Peyer's patch (tissue), 4 donors: Measurements from ENCODE around the gene LSM4. TPM values are rescaled to one million over a fixed set of nuclear protein-coding genes. Genes with fewer than 3 reads are reported as not detected.

Experiments
- DNase-seq, 3 donors: peaks; one replicate each; pipeline ENCODE4 v3.0.0-alpha.2; 2017 to 2019
- H3K27ac ChIP-seq, 4 donors: fragments of 200-600 bp; sonication (generic); one replicate each; pipeline ENCODE4 v1.5.1; 2016 to 2019
- H3K27me3 ChIP-seq, 2 donors: fragments of 200-600 bp; sonication (generic); one replicate each; pipeline ENCODE4 v1.5.1; 2019
- H3K36me3 ChIP-seq, 3 donors: fragments of 200-600 bp; sonication (generic); one replicate each; pipeline ENCODE4 v1.5.1; 2016 to 2019
- H3K4me1 ChIP-seq, 4 donors: fragments of 200-600 bp; sonication (generic); one replicate each; pipeline ENCODE4 v1.5.1; 2016 to 2019
- H3K4me3 ChIP-seq, 4 donors: fragments of 200-600 bp; sonication (generic); 1 replicate in 3 of 4; 2 replicates in 1 of 4; pipeline ENCODE4 v1.5.1; 2016 to 2019; ENCODE audit warnings: mild to moderate bottlenecking in 1 of 4
- H3K9me3 ChIP-seq, 4 donors: fragments of 200-600 bp; sonication (generic); one replicate each; pipeline ENCODE4 v1.5.1; 2016 to 2019; ENCODE audit warnings: mild to moderate bottlenecking in 1 of 4
- POLR2A ChIP-seq, 2 donors: fragments of 450-650 bp; IDR thresholded peaks; one replicate each; pipeline ENCODE4 v1.5.1; 2017; ENCODE audit warnings: antibody characterized with exemption in 2 of 2, mild to moderate bottlenecking in 2 of 2, moderate library complexity in 2 of 2
- total RNA-seq, 4 donors: library from RNA; depleted of rRNA; stranded (reverse); fragments of >200 nt; gene quantifications; one replicate each; pipeline ENCODE4 v1.1.0, GENCODE V29; 2016
- TF ChIP-seq, protein P1 (sequence below), 6 experiments: fragments of 450-650 bp in 4 of 6; fragments of 200-600 bp in 2 of 6; sonication (generic) in 1 of 6; IDR thresholded peaks; one replicate each; pipeline ENCODE4 v1.5.1; 2017 to 2019; ENCODE audit warnings: antibody characterized with exemption in 6 of 6, mild to moderate bottlenecking in 3 of 6, moderate library complexity in 1 of 6

LSM4 gene
- total RNA-seq, 4 donors from 2014 or later = 102 to 193 (median 178) TPM

DNA sequence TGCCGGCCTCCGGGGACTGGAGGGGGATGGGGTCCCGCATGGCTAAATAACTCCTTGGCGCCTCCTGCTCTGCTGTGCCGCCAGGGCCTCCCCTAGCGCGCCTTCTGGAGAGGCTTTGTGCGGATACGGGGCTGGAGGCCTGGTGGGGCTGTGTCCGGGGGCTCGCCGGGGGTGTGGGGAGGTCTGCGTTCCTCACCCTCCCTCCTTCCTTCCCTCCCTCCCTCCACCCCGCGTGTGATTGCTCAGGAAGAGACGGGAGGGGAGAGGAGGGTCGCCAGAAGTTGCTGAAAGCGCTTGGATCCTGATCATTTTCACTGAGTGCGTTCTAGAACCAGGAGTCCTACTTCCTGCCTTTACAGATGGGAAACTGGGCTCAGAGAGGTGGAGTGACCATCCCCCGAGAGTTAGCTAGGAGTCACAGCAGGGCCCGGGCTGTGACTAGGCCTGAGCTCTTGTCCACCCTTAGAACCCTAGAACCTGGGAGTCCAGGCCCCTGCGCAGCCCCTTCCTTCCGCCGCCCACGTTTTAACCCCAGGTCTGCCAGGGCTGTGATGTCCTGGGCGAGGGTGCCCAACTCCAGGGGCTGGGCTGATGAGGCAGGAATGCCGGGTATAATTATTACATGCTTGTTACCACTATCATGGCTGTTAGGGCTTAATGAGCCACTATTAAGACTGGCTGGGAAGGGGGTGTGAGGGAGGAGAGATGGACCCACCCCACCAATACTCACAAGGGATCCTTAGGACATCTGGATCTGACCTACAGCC is 40.7 kb downstream of the LSM4 start:
- no peaks in the 10 kb centered on the region for H3K9me3 ChIP-seq
- H3K4me3 ChIP-seq = peak overlapping the region; percentile 35 to 67 (median 46)
- DNase-seq = peak in 1 of 3 donors; percentile 77
- H3K4me1 ChIP-seq = peaks cover 12 to 47% (median 14%) of the 10 kb centered on the region in 4 donors
- peak overlapping the region; percentile 94 to 100 (median 100) for H3K27ac ChIP-seq
- peaks cover 0 to 21% (median 0%) of the 10 kb centered on the region in 3 donors for H3K36me3 ChIP-seq
- no peaks in the 10 kb centered on the region for H3K27me3 ChIP-seq
- TF ChIP-seq, protein P1, sequence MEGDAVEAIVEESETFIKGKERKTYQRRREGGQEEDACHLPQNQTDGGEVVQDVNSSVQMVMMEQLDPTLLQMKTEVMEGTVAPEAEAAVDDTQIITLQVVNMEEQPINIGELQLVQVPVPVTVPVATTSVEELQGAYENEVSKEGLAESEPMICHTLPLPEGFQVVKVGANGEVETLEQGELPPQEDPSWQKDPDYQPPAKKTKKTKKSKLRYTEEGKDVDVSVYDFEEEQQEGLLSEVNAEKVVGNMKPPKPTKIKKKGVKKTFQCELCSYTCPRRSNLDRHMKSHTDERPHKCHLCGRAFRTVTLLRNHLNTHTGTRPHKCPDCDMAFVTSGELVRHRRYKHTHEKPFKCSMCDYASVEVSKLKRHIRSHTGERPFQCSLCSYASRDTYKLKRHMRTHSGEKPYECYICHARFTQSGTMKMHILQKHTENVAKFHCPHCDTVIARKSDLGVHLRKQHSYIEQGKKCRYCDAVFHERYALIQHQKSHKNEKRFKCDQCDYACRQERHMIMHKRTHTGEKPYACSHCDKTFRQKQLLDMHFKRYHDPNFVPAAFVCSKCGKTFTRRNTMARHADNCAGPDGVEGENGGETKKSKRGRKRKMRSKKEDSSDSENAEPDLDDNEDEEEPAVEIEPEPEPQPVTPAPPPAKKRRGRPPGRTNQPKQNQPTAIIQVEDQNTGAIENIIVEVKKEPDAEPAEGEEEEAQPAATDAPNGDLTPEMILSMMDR (IDR thresholded peaks at IDR 0.05) = peak in 4 of 6 experiments; percentile 1 to 42 (median 34)
- TF ChIP-seq POLR2A (IDR thresholded peaks at IDR 0.05) = peak; percentile 35 to 92

DNA sequence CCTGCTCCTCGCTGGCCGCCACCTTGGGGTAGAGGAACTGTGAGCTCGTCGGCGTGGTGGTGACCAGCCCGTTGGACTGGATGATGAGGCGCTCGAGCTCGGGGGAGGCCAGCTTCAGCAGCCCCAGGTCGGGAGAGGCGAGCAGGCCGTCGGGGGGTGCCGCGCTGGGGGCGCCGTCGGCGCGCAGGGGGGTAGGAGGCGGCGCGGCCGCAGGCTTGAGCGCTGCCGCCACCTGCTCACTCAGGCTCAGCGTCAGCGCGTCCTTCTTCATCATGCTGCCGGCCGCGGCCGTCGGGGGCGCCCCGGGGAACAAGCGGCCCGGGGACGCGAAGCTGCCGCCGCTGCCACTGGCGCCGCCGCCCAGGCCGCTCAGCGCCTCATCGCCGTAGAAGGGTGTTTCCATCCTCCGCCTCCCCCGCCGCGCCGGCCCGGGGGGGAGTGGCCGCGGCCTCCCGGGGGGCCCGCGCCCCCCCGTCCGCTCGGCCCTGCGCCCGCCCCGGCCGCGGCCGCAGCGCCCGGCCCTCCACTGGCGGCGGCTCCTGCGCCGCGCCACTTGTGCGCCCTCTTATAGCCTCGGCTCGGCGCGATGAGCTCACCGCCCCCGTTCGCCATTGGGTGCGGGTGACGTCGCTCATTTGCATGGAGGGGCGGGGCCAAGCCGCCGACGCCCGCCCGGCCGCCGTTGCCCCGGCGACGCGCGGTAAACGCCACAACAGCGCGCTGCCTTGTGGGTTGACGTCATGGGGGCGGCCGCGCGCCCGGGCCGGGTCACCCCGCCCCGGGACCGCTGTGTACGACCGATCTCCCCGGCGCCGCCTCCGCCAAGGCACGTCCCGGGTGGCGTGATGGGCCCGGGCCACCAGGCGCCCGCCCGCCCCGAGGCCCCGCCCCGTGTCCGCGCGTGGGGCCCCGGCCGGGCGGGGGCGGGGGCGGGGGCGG is 41.5 kb downstream of the LSM4 start, which contains the start of gene JUND:
Gene JUND, minus strand, starts transcription at position 541 of the 939 bp plus-strand sequence. Its CDS starts 138 bp downstream, at position 403.
- H3K27ac ChIP-seq = peak within 1 kb of the TSS; percentile 100
- H3K4me1 ChIP-seq = peaks cover 12 to 53% (median 16%) of the 10 kb centered on the region in 4 donors
- H3K9me3 ChIP-seq = no peaks in the 10 kb centered on the region
- no peaks in the 10 kb centered on the region for H3K27me3 ChIP-seq
- H3K36me3 ChIP-seq = peaks cover 0 to 26% (median 0%) of the 10 kb centered on the region in 3 donors
- peak; percentile 93 to 99 (median 98) for DNase-seq
- TF ChIP-seq, protein P1 (IDR thresholded peaks at IDR 0.05) = peak in 2 of 6 experiments; percentile 20 to 23
- peak; percentile 93 to 99 for TF ChIP-seq POLR2A (IDR thresholded peaks at IDR 0.05)
- peak within 1 kb of the TSS; percentile 72 to 100 (median 90) for H3K4me3 ChIP-seq

DNA sequence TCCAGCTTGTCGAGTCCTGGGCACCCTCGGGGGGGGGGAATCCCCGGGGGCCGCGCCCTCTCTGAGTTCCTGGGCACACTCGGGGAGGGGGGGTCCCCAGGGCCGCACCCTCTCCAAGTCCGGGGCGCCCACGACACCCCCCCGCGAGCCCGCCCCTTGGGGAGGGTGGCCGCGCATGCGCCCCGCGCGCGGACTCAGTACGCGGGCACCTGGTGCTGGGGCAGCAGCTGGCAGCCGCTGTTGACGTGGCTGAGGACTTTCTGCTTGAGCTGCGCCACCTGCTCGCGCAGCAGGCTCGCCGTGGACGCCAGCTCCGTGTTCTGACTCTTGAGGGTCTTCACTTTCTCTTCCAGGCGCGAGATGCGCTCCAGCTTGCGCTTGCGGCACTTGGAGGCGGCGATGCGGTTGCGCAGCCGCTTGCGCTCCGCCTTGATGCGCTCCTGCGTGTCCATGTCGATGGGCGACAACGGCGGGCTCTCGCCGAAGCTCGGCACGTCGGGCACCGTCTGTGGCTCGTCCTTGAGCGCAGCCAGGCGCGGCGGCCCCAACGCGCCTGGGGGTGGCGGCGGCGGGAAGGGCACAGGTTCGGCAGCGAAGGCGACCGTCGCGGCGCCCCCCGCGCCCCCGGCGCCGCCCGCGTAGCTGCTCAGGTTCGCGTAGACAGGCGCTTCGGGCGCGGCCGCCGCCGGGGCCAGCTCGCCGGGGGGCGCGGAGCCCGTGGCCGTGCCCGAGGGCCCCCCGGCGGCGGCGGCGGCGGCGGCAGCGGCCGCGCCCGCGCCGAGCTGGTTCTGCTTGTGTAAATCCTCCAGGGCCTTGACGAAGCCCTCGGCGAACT is 42.4 kb downstream of the LSM4 start:
- TF ChIP-seq, protein P1 (IDR thresholded peaks at IDR 0.05) = peak in 1 of 6 experiments; percentile 20
- TF ChIP-seq POLR2A (IDR thresholded peaks at IDR 0.05) = peak; percentile 92 to 95
- no peaks in the 10 kb centered on the region for H3K9me3 ChIP-seq
- H3K36me3 ChIP-seq = peaks cover 0 to 31% (median 0%) of the 10 kb centered on the region in 3 donors
- H3K27me3 ChIP-seq = no peaks in the 10 kb centered on the region
- H3K4me1 ChIP-seq = peaks cover 14 to 61% (median 18%) of the 10 kb centered on the region in 4 donors
- peak overlapping the region; percentile 100 for H3K27ac ChIP-seq
- peak overlapping the region; percentile 72 to 100 (median 90) for H3K4me3 ChIP-seq
- DNase-seq = peak; percentile 86 to 94 (median 92)

DNA sequence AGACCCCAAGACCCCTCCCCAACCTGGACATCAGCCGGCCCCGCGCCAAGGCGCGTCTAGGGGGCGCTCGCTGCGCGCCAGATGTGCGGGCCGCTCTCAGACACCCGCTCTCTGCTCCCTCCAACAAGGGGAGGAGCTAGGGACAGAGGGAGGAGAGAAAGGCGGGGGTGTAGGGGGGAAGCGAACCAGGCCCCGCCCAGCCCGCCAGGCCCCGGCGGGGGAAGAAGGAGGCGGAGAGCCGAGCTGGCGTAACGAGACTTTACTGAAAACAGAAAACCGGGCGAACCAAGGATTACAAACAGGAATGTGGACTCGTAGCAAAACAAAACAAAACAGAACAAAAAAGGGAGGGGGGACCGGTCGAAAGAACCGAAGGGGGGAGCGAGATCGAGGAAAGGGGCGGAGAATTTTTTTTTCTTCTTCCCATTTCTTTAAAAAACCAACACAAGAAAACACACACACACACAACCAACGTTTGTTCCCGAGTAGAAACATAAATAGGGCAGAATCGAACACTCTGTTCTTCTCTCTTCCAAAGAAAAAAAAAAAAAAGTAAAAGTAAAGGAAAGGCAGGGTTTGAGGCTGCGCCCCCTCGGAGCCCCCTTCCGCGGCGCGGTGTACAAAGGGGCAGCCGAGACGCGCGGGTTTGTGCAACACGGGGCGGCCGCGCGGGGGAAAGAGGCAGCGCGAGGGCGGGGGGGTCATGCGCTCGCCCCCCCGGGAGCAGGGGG is 43.2 kb downstream of the LSM4 start:
- TF ChIP-seq, protein P1 (IDR thresholded peaks at IDR 0.05) = peak; percentile 85 to 97 (median 92)
- TF ChIP-seq POLR2A (IDR thresholded peaks at IDR 0.05) = peak; percentile 75 to 97

More for the DNA sequence above, 43.2 kb downstream of the LSM4 start:
- H3K27ac ChIP-seq = peak overlapping the region; percentile 100
- H3K4me1 ChIP-seq = peaks cover 17 to 61% (median 20%) of the 10 kb centered on the region in 4 donors
- no peaks in the 10 kb centered on the region for H3K9me3 ChIP-seq
- no peaks in the 10 kb centered on the region for H3K27me3 ChIP-seq
- peaks cover 0 to 31% (median 0%) of the 10 kb centered on the region in 3 donors for H3K36me3 ChIP-seq
- H3K4me3 ChIP-seq = peak overlapping the region; percentile 72 to 100 (median 90)
- peak; percentile 92 to 96 (median 93) for DNase-seq
